Measurements from ENCODE around the gene SFI1. TPM values are rescaled to one million over a fixed set of nuclear protein-coding genes. Genes with fewer than 3 reads are reported as not detected.

SFI1 gene
- total and polyA plus RNA-seq, 2 of the 4 experiments (the other 2 are of a cell fraction), result 9.9 to 12.0 TPM

DNA sequence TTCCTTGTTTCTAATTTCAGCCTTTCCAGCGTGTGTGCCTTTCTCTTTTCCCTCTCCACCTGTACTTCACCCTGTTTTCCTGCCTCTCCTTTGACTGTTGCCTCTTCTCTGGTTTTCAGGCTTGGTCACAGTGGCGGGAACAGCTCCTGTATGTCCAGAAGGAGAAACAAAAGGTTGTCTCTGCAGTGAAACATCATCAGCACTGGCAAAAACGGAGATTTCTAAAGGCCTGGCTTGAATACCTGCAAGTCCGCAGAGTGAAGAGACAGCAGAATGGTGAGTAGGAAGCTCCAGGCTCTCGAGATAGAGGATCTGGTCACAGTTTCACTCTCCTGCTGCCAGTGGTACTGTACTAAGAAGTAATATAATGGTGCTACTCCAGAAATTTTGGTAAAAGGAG, 76.6 kb downstream of the SFI1 start:
- Histone ChIP-seq H2AFZ (replicated peaks; ENCODE audit: low read length, poor library complexity) (no peak overlapping the region), H4K5ac (ENCODE audit: low read depth, low read length) (no peak overlapping the region), H2AK5ac (ENCODE audit: low read depth, low read length) (no peak overlapping the region), H4K91ac (ENCODE audit: insufficient read depth, low read depth, low read length) (no peak overlapping the region), H3K4ac (ENCODE audit: low read depth, low read length) (no peak overlapping the region), H3K79me1 (ENCODE audit: low read depth in 1 of 2, low read length in 2 of 2) (no peaks in the 10 kb centered on the region), H3K27me3 (ENCODE audit: control insufficient read depth, insufficient read depth, low read length) (no peaks in the 10 kb centered on the region), H3K36me3 (ENCODE audit: control insufficient read depth, insufficient read depth, low read length) (no peaks in the 10 kb centered on the region; the same call in 1 of the 2 replicates), H3K4me1 (ENCODE audit: control insufficient read depth, insufficient read depth, low read length) (no peaks in the 10 kb centered on the region), H3K14ac (replicated peaks; ENCODE audit: low read depth, low read length) (no peak overlapping the region), H2BK5ac (ENCODE audit: low read depth, low read length, poor library complexity, severe bottlenecking) (no peak overlapping the region), H3K18ac (ENCODE audit: low read depth, low read length) (no peak overlapping the region), H3K56ac (ENCODE audit: extremely low read depth, insufficient read depth, low read length) (no peak overlapping the region), H2BK15ac (ENCODE audit: low read depth, low read length) (no peak overlapping the region), H3K23ac (ENCODE audit: low read depth, low read length) (no peak overlapping the region), H4K20me1 (ENCODE audit: insufficient read depth, low read length) (no peaks in the 10 kb centered on the region), H4K8ac (ENCODE audit: low read depth in 2 of 2, low read length in 2 of 2) (no peak overlapping the region), H2BK120ac (ENCODE audit: low read depth, low read length) (no peak overlapping the region), H2AK9ac (replicated peaks; ENCODE audit: low read depth, low read length, poor library complexity) (no peak overlapping the region), H2BK20ac (ENCODE audit: low read depth, low read length) (no peak overlapping the region), H3K4me3 (ENCODE audit: insufficient read depth, low read depth, low read length) (no peak overlapping the region), H3K4me2 (ENCODE audit: low read depth, low read length) (no peak overlapping the region), H3K9me1 (ENCODE audit: insufficient read depth, low read length) (no peaks in the 10 kb centered on the region), H3K9ac (ENCODE audit: low read depth, low read length) (no peak overlapping the region), H3K9me3 (ENCODE audit: control insufficient read depth, insufficient read depth, low read length) (no peaks in the 10 kb centered on the region), H3K27ac (ENCODE audit: insufficient read depth, low read length) (no peak overlapping the region)
- in situ Hi-C loops (cut with MboI; ENCODE audit: low sequenced_read_pairs), result loop anchor here (25.0 kb wide), 1 partner anchor 389 kb away; no protein-coding TSS in a partner anchor
- dilution Hi-C loops (cut with HindIII; ENCODE audit: low sequenced_read_pairs, unreplicated experiment), result no loop called here
- POLR2A ChIA-PET (ENCODE audit: unreplicated experiment), result interaction anchor here (0.5 kb wide), 1 partner anchor 88 kb away, joined by 4 read pairs; no protein-coding TSS in a partner anchor
- TF ChIP-seq CHD1 (IDR thresholded peaks at IDR 0.05; ENCODE audit: low read depth, low read length) (no peak), POLR2A (IDR thresholded peaks at IDR 0.05; ENCODE audit: low read depth, low read length) (no peak), BHLHE40 (IDR thresholded peaks at IDR 0.05; ENCODE audit: low read depth, low read length) (no peak), MAFK (IDR thresholded peaks at IDR 0.05; ENCODE audit: low read depth, low read length) (no peak), MXI1 (IDR thresholded peaks at IDR 0.05; ENCODE audit: borderline replicate concordance, low read depth, low read length) (no peak), RFX5 (IDR thresholded peaks at IDR 0.05; ENCODE audit: low read depth, low read length) (no peak), RCOR1 (IDR thresholded peaks at IDR 0.05; ENCODE audit: insufficient replicate concordance, low read length) (no peak), USF2 (IDR thresholded peaks at IDR 0.05; ENCODE audit: low read depth, low read length) (no peak), FOS (IDR thresholded peaks at IDR 0.05; ENCODE audit: low read depth, low read length) (no peak), SMC3 (IDR thresholded peaks at IDR 0.05; ENCODE audit: low read depth, low read length) (no peak), MAZ (IDR thresholded peaks at IDR 0.05; ENCODE audit: borderline replicate concordance, low read depth, low read length) (no peak), CTCF (conservative IDR thresholded peaks at IDR 0.05; ENCODE audit: low read depth, low read length) (no peak), ELK1 (IDR thresholded peaks at IDR 0.05; ENCODE audit: borderline replicate concordance, low read depth, low read length) (no peak), CEBPB (IDR thresholded peaks at IDR 0.05; ENCODE audit: low read depth, low read length) (no peak), NFE2L2 (IDR thresholded peaks at IDR 0.05; ENCODE audit: low read depth, low read length) (no peak), RAD21 (IDR thresholded peaks at IDR 0.05; ENCODE audit: low read length) (no peak)
- CTCF ChIA-PET, result interaction anchor here (0.6 kb wide), 1 partner anchor 51 kb away, joined by 4 read pairs; no protein-coding TSS in a partner anchor
- BruUV-seq (replicated peaks), result no TSS peak
- DNase-seq, result no peak
- ATAC-seq (ENCODE audit: low read depth), result no peak
- 75% methylated on average over 2 of the region's 5 CpGs; no CpG with 5 or more reads in 1 of the 2 experiments for WGBS, 2 experiments (ENCODE audit: extremely low coverage in 2 of 2, insufficient read length in 1 of 2)
- intact Hi-C loops (cut with micrococcal nuclease), result no loop called here

All from IMR-90 (cell line).